CD4-positive, alpha-beta T cell treated with Interleukin-15 for 4 hours (primary cell): ENCODE measurements around the gene MRPS21.
A peak's percentile ranks its signal among the peaks of the same experiment; 100 is the strongest.
"Not testable (repeated sequence)": the region's sequence is repeated elsewhere in the genome, so short reads cannot be mapped to it uniquely, and the experiment has no call there.

Experiments used
- DNase-seq: peaks from one replicate; pipeline ENCODE4 v3.0.0-alpha.2; 2020; ENCODE audit warnings: low spot score

The MRPS21 gene

DNA sequence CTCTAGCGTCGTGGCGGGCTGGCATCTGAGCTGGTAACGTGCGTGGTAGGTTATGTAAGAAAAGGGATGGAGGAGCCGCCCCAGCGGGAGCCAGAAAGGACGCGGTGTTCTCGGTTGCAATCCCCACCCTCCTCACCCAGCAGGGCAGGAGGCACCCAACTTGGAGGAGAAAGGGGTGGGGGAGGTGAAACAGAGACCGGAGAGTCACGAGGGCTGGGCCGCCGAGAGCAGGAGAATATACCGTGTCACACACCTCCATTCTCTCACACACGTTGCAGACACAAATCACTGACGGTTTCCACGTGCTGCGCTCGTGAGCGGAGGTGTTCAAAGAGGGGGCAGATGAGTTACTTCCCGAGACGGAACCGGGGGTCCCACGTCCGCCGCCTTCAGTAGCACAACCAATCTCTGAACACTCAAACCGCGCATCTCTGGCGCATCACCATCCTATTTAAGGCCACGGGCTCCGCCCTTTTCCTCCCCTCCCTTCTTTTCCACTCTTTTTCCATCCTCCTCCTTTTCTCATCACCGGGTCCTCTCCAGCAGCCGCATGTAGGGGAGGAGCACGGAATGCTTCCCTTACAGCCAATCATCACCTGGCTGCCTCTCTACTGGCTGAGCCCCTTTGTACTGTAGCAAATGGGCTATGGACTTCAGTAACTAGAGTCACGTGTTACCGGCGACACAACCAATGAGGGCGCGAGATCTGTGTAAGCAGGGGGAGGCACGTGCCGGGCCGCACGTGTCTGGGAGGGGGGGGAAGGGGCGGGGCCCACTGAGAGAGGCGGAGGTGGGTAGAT, 11.7 kb upstream of the MRPS21 start, which contains the start of gene CIART:
Gene CIART (plus strand): TSS at position 797 of the 800 bp plus-strand sequence. CDS start 714 bp downstream, outside the sequence.
- DNase-seq = peak; percentile 81

GRCh38 chr1:150282558-150282958, 11.1 kb upstream of the MRPS21 start:
- DNase-seq = no peak

GRCh38 chr1:150283260-150283659, 10.4 kb upstream of the MRPS21 start:
- DNase-seq = no peak

- no peak for DNase-seq
Measured at GRCh38 chr1:150288382-150288781, 5.3 kb upstream of the MRPS21 start.

DNA sequence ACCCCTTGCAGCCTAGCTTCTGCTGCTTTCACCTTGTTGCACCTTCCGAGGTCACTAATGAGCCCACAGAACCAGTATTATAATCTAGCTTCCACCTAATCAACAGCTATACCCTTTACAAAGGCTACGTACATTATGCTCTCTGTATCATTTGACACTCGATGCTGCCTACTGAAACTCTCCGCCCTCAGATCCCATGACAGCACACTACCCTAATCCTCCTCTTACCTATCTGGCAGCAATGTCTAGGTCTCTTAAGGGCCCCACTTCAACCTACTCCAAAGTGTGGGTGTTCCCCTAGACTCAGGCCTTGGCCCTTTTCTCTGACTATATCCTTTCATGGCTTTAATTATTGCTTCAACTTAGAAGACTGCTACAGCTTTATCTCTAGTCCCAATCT, 4.8 kb upstream of the MRPS21 start:
- DNase-seq = no peak

GRCh38 chr1:150295476-150295875, 1.8 kb downstream of the MRPS21 start:
- DNase-seq = no peak

DNA sequence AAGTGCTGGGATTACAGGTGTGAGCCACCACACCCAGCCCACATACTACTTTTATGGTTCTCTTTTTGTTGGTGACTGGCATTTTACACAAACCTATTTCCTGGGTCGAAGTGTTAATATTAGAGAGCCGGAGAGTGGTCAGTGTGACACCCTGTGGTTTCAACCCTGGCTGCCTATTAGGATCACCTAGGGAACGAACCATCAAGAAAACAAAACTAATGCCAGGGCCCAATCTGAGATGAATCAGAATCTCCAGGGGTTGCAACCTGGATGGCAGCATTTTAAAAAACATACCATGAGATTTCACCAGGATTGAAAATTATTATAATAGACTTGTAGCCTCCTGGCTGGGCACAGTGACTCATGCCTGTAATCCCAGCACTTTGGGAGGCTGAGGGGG, 6.1 kb downstream of the MRPS21 start:
- no peak for DNase-seq

GRCh38 chr1:150302338-150302737, 8.7 kb downstream of the MRPS21 start:
- no peak for DNase-seq

DNA sequence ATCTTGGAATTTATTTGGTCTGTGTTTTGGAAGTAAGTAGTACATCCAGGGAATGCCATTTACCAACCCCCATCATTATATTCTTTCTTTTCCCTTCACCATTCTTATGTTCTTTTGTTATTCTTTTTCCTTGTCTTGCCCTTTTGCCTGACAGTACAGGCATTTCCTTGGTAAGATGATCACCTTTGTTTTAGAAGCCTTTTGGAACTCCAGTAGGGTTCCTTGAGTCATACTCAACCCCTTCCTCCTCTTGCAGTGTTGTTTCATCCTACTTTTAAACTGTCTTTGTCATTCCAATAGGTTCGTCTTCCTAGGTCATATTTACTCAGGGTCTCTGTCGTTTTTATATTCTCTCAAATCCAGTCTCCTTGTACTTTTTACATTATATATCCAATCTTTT, 9.2 kb downstream of the MRPS21 start:
- DNase-seq = no peak

DNA sequence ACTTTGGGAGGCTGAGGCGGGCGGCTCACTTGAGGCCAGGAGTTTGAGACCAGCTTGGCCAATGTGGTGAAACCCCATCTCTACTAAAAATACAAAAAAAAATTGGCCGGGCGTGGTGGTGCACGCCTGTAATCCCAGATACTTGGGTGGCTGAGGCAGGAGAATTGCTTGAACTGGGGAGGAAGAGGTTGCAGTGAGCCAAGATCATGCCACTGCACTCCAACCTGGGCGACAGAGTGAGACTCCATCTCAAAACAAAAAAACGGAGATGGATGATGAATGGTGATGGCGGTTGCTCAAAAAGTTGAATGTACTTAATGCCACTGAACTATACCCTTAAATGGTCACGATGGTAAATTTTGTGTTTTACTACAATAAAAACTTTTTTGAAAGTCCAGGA, 14.9 kb downstream of the MRPS21 start:
- not testable (repeated sequence) for DNase-seq

GRCh38 chr1:150309758-150310508, 16.3 kb downstream of the MRPS21 start:
- no peak for DNase-seq

DNA sequence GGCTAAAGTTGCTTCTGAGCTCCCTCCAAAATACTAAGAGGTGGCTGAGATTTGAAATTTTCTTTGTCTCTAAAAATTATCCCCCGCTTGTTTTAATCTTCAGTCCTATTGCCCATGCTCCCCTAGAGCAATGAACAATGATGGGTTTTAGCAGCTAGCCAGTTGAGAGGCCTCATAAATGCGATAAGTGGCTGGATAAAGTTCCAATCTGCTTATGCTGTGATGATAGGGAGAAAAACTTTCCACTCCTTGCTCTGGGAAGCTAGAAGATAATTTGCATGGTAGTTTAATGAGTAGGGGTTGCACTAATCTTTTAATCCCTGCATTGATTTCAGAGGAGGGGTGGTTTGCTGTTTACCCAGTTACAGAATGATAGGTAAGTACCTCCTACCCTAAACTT, 18.1 kb downstream of the MRPS21 start:
- DNase-seq = no peak

- DNase-seq = not testable (repeated sequence)
Measured at GRCh38 chr1:150314691-150315090, 21.0 kb downstream of the MRPS21 start.

- no peak for DNase-seq
Measured at GRCh38 chr1:150320667-150320978, 27.0 kb downstream of the MRPS21 start.

DNA sequence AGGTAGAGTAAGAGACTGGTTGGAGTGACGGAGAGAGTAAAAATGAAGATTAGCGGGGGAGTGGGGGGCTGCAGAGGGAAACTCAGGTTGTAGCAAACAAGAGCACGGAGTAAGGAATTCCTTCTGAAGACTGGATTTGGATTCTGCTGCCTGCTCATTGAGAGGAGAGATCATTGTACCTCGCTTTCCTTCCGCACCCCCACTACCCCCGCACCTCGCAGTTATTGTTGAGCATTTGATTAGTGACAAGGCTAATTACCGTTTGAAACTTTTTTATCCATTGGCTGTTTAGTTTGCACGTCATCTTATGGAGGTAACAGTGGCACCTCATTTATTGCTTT, 28.1 kb downstream of the MRPS21 start:
- no peak for DNase-seq

- no peak for DNase-seq
Measured at GRCh38 chr1:150322310-150322709, 28.6 kb downstream of the MRPS21 start.

GRCh38 chr1:150332651-150333290, 39.1 kb downstream of the MRPS21 start:
- no peak for DNase-seq

- no peak for DNase-seq
Measured at GRCh38 chr1:150346316-150346715, 52.7 kb downstream of the MRPS21 start.

DNA sequence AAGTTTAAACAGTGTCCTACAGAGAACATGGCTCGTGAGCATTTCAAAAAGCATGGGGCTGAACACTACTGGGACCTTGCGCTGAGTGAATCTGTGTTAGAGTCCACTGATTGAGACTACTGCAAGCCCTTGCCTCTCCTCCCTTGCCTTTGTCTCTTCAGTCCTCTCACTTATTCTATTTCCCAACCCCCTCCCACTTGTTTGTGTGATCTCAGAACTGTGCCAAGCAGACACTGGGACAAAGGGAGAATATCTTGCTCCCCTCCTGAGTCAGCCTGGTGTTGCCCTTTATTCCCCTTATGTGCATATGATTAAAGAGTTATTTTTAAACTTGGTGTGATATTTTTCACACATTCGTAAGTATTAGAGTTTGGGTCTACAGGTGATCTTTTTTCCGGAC, 59.2 kb downstream of the MRPS21 start:
- no peak for DNase-seq
